ENCODE measurements around the gene BEAN1.
A peak's percentile ranks its signal among the peaks of the same experiment; 100 is the strongest.

The BEAN1 gene

GRCh38 chr16:66521951-66522771, 95.1 kb downstream of the BEAN1 start:
- peak; percentile 93 for DNase-seq (ENCODE audit: low read depth)

GRCh38 chr16:66522816-66523590, 95.9 kb downstream of the BEAN1 start:
- DNase-seq (ENCODE audit: low read depth), result no peak

GRCh38 chr16:66523861-66524354, 96.8 kb downstream of the BEAN1 start:
- no peak for DNase-seq (ENCODE audit: low read depth)

- peak; percentile 20 for DNase-seq (ENCODE audit: low read depth)
Observed at GRCh38 chr16:66524601-66525164, 97.6 kb downstream of the BEAN1 start.

GRCh38 chr16:66525396-66526180, 98.5 kb downstream of the BEAN1 start:
- peak; percentile 97 for DNase-seq (ENCODE audit: low read depth)

- no peak for DNase-seq (ENCODE audit: low read depth)
Observed at GRCh38 chr16:66528294-66528693, 101.2 kb downstream of the BEAN1 start.

GRCh38 chr16:66529475-66529874, 102.4 kb downstream of the BEAN1 start:
- no peak for DNase-seq (ENCODE audit: low read depth)
